Hepatocyte (in vitro differentiated cells): ENCODE results near the gene SLC12A7. TPM values are rescaled to one million over a fixed set of nuclear protein-coding genes. Genes with fewer than 3 reads are reported as not detected.
"Not testable (repeated sequence)": the region's sequence is repeated elsewhere in the genome, so short reads cannot be mapped to it uniquely, and the experiment has no call there.

Experiments used
- DNase-seq: peaks from one replicate; pipeline ENCODE4 v3.0.0-alpha.2; 2016; ENCODE audit warnings: low spot score
- H2AFZ ChIP-seq: fragments of 200-600 bp; sonication (generic); 2 replicates; pipeline ENCODE4 v1.6.0; 2016; ENCODE audit warnings: antibody characterized with exemption, mild to moderate bottlenecking
- H3K27ac ChIP-seq: fragments of 200-600 bp; sonication (generic); 2 replicates; pipeline ENCODE4 v1.5.1; 2016; ENCODE audit warnings: mild to moderate bottlenecking
- H3K27me3 ChIP-seq: fragments of 200-600 bp; sonication (generic); 2 replicates; pipeline ENCODE4 v1.6.1; 2016
- H3K36me3 ChIP-seq: fragments of 200-600 bp; sonication (generic); replicated peaks from 2 replicates; pipeline ENCODE4 v1.5.1; 2016; ENCODE audit warnings: low read depth; ENCODE audit not compliant: insufficient read depth
- H3K4me1 ChIP-seq: fragments of 200-600 bp; sonication (generic); 2 replicates; pipeline ENCODE4 v1.5.1; 2016; ENCODE audit warnings: mild to moderate bottlenecking, moderate library complexity; ENCODE audit not compliant: insufficient read depth
- H3K4me2 ChIP-seq: fragments of 200-600 bp; sonication (generic); 2 replicates; pipeline ENCODE4 v1.6.0; 2016
- H3K4me3 ChIP-seq: fragments of 200-600 bp; sonication (generic); 2 replicates; pipeline ENCODE4 v1.5.1; 2016; ENCODE audit warnings: mild to moderate bottlenecking
- H3K79me2 ChIP-seq: fragments of 200-600 bp; sonication (generic); 2 replicates; pipeline ENCODE4 v1.6.0; 2017; ENCODE audit warnings: mild to moderate bottlenecking
- H3K9me2 ChIP-seq: fragments of 200-600 bp; sonication (generic); replicated peaks from 2 replicates; pipeline ENCODE4 v1.6.0; 2017; ENCODE audit warnings: mild to moderate bottlenecking; ENCODE audit not compliant: insufficient read depth
- H3K9me3 ChIP-seq: fragments of 200-600 bp; sonication (generic); 2 replicates; pipeline ENCODE4 v1.5.1; 2016; ENCODE audit warnings: low read depth, mild to moderate bottlenecking
- H4K20me1 ChIP-seq: fragments of 200-600 bp; sonication (generic); 2 replicates; pipeline ENCODE4 v1.6.0; 2016; ENCODE audit warnings: mild to moderate bottlenecking; ENCODE audit not compliant: insufficient read depth, poor library complexity, severe bottlenecking
- CTCF ChIP-seq: fragments of 200-600 bp; sonication (generic); IDR thresholded peaks from 2 replicates; pipeline ENCODE4 v1.5.1; 2016; ENCODE audit warnings: antibody characterized with exemption, mild to moderate bottlenecking; ENCODE audit not compliant: poor library complexity
- EZH2 ChIP-seq: fragments of 200-600 bp; sonication (generic); IDR thresholded peaks from 2 replicates; pipeline ENCODE4 v1.6.1; 2016; ENCODE audit warnings: antibody characterized with exemption, mild to moderate bottlenecking, borderline replicate concordance
- EZH2phosphoT487 ChIP-seq: fragments of 200-600 bp; sonication (generic); IDR thresholded peaks from one replicate; pipeline ENCODE4 v1.6.1; 2018; ENCODE audit warnings: antibody characterized with exemption, mild to moderate bottlenecking, low read depth, moderate library complexity; ENCODE audit not compliant: unreplicated experiment, severe bottlenecking
- WGBS: methylation state at CpG from one replicate; pipeline ENCODE4 v1.1.6; 2016; ENCODE audit warnings: low lambda C conversion rate; ENCODE audit errors: missing lambda C conversion rate; 5-methylcytosine and 5-hydroxymethylcytosine counted together
- polyA plus RNA-seq: library from polyadenylated mRNA; unstranded; fragments of >200 nt; fragmentation: Nextera tagmentation; extraction: Ambion mirVana; gene quantifications from 2 replicates; pipeline ENCODE4 v1.2.1, GENCODE V29; 2016
- total RNA-seq: library from RNA; depleted of rRNA; stranded (reverse); fragments of >200 nt; gene quantifications from 2 replicates; pipeline ENCODE4 v1.2.3, GENCODE V29; 2014

Gene SLC12A7
- total and polyA plus RNA-seq, 2 experiments from 2014 or later, result 30.2 to 34.3 TPM

- no peak overlapping the region for H3K4me2 ChIP-seq
- H3K9me3 ChIP-seq, result no peaks in the 10 kb centered on the region
- H3K4me1 ChIP-seq, result peaks cover 5% of the 10 kb centered on the region
- WGBS, result 68% methylated on average over 20 of the region's 26 CpGs
- H3K4me3 ChIP-seq, result no peak overlapping the region
- no peak overlapping the region for H2AFZ ChIP-seq
- H3K36me3 ChIP-seq, result no peaks in the 10 kb centered on the region
- no peak for TF ChIP-seq EZH2phosphoT487
- no peak overlapping the region for H3K27ac ChIP-seq
- no peaks in the 10 kb centered on the region for H3K9me2 ChIP-seq
- no peaks in the 10 kb centered on the region for H4K20me1 ChIP-seq
- no peak for DNase-seq
- H3K27me3 ChIP-seq, result no peaks in the 10 kb centered on the region
- H3K79me2 ChIP-seq, result no peaks in the 10 kb centered on the region
Measured at GRCh38 chr5:1028481-1029281, 83.2 kb downstream of the SLC12A7 start.

GRCh38 chr5:1027631-1028441 lies 84.0 kb downstream of the SLC12A7 start:
- DNase-seq, result no peak
- 90% methylated on average over 40 of the region's 40 CpGs for WGBS
- Histone ChIP-seq H3K4me2 (no peak overlapping the region), H3K4me1 (peaks cover 5% of the 10 kb centered on the region), H3K27me3 (no peaks in the 10 kb centered on the region), H2AFZ (no peak overlapping the region), H3K9me3 (no peaks in the 10 kb centered on the region), H3K4me3 (no peak overlapping the region), H3K27ac (no peak overlapping the region), H3K36me3 (no peaks in the 10 kb centered on the region), H4K20me1 (no peaks in the 10 kb centered on the region), H3K79me2 (no peaks in the 10 kb centered on the region), H3K9me2 (no peaks in the 10 kb centered on the region)
- no peak for TF ChIP-seq CTCF

GRCh38 chr5:1026700-1027621 lies 84.9 kb downstream of the SLC12A7 start:
- H3K36me3 ChIP-seq, result no peaks in the 10 kb centered on the region
- H3K4me3 ChIP-seq, result no peak overlapping the region
- no peak for DNase-seq
- no peaks in the 10 kb centered on the region for H3K27me3 ChIP-seq
- H3K79me2 ChIP-seq, result no peaks in the 10 kb centered on the region
- peaks cover 7% of the 10 kb centered on the region for H3K4me1 ChIP-seq
- TF ChIP-seq CTCF (no peak), EZH2phosphoT487 (no peak), EZH2 (no peak)
- H2AFZ ChIP-seq, result no peak overlapping the region
- no peak overlapping the region for H3K27ac ChIP-seq
- H3K4me2 ChIP-seq, result no peak overlapping the region
- 93% methylated on average over 28 of the region's 29 CpGs for whole genome bisulfite sequencing
- H3K9me2 ChIP-seq, result no peaks in the 10 kb centered on the region
- no peaks in the 10 kb centered on the region for H4K20me1 ChIP-seq
- H3K9me3 ChIP-seq, result no peaks in the 10 kb centered on the region

GRCh38 chr5:1021969-1022336 lies 89.9 kb downstream of the SLC12A7 start:
- H3K27me3 ChIP-seq, H3K36me3 ChIP-seq, DNase-seq, H4K20me1 ChIP-seq, H2AFZ ChIP-seq, H3K4me3 ChIP-seq, H3K9me2 ChIP-seq, H3K9me3 ChIP-seq, H3K79me2 ChIP-seq: not testable (repeated sequence)
- 54% methylated on average over 4 of the region's 9 CpGs for WGBS
- H3K27ac ChIP-seq, result peak overlapping the region; percentile 78
- peaks cover 12% of the 10 kb centered on the region for H3K4me1 ChIP-seq
- peak overlapping the region; percentile 68 for H3K4me2 ChIP-seq
